ENCODE data around the gene TTC33. TPM values are rescaled to one million over a fixed set of nuclear protein-coding genes. Genes with fewer than 3 reads are reported as not detected.

TTC33 gene
- polyA plus RNA-seq, 1 of the 3 experiments (the other 2 are of a cell fraction), result 2.2 TPM

- no peak overlapping the region for H3K4me2 ChIP-seq
- no peaks in the 10 kb centered on the region for H3F3A ChIP-seq (replicated peaks; ENCODE audit: insufficient read depth)
- no peaks in the 10 kb centered on the region for H3K36me3 ChIP-seq (replicated peaks in 1 of 2; ENCODE audit: control insufficient read depth in 1 of 2, insufficient read depth in 2 of 2, low read length in 1 of 2)
- no peak overlapping the region for H2AFZ ChIP-seq (ENCODE audit: low read depth)
- H3K79me2 ChIP-seq (ENCODE audit: insufficient read depth), result no peaks in the 10 kb centered on the region
- ChIA-PET POLR2A (no interaction called here), CTCF (interaction anchor here (0.8 kb wide), 1 partner anchor 12 kb away, joined by 3 read pairs; no protein-coding TSS in a partner anchor)
- H3K27me3 ChIP-seq (ENCODE audit: insufficient read depth), result no peaks in the 10 kb centered on the region; the same call in 1 of the 2 replicates
- H3K9me3 ChIP-seq, result no peaks in the 10 kb centered on the region
- no peaks in the 10 kb centered on the region for H3K4me1 ChIP-seq (ENCODE audit: control insufficient read depth in 1 of 2, insufficient read depth in 2 of 2, low read depth in 1 of 2, low read length in 1 of 2)
- H4K20me1 ChIP-seq (ENCODE audit: insufficient read depth), result no peaks in the 10 kb centered on the region
- no peak overlapping the region for H3K9ac ChIP-seq
- H3K27ac ChIP-seq (ENCODE audit: low read depth in 2 of 2, low read length in 1 of 2), result no peak overlapping the region
- H3K9me2 ChIP-seq, result no peaks in the 10 kb centered on the region
- H3K4me3 ChIP-seq (ENCODE audit: low read depth in 2 of 2, low read length in 1 of 2), result no peak overlapping the region
- TF ChIP-seq TCF12 (IDR thresholded peaks at IDR 0.05) (no peak), CHD2 (IDR thresholded peaks at IDR 0.05; ENCODE audit: low read length, partially characterized antibody) (no peak), NFIC (IDR thresholded peaks at IDR 0.05; ENCODE audit: borderline replicate concordance) (no peak), RFX5 (IDR thresholded peaks at IDR 0.05; ENCODE audit: low read length) (no peak), TAF1 (IDR thresholded peaks at IDR 0.05; ENCODE audit: borderline replicate concordance, low read depth, low read length) (no peak), YY1 (IDR thresholded peaks at IDR 0.05; ENCODE audit: low read depth) (no peak), MEF2A (IDR thresholded peaks at IDR 0.05; ENCODE audit: borderline replicate concordance, low read depth) (no peak)
- TF ChIP-seq, protein P1, sequence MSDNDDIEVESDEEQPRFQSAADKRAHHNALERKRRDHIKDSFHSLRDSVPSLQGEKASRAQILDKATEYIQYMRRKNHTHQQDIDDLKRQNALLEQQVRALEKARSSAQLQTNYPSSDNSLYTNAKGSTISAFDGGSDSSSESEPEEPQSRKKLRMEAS (IDR thresholded peaks at IDR 0.05; ENCODE audit: low read depth), result no peak
- DNase-seq, result no peak
Observed at GRCh38 chr5:40630126-40630525, 125.6 kb downstream of the TTC33 start.

DNA sequence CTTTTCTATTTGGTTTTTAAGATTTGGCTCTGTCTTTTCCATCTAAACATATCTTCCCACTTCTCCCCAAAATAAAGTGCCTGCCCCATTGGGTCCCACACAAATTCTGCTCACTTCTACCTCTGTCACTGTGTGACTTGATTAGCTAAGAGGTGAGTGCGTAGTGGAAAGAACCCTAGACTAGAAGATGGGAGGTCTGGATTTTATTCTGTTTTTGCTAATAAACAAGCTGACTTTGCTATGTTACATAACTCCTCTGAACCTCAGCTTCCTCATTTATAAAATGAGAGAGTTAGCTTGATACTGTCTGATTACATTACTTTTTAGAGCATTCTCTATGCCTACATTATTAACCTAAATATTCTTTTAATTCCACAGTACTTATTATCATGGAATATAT, 127.4 kb downstream of the TTC33 start:
- H2AFZ ChIP-seq (ENCODE audit: low read depth), result no peak overlapping the region
- H3K27me3 ChIP-seq (ENCODE audit: insufficient read depth), result no peaks in the 10 kb centered on the region; the same call in 1 of the 2 replicates
- no peaks in the 10 kb centered on the region for H4K20me1 ChIP-seq (ENCODE audit: insufficient read depth)
- no peak overlapping the region for H3K9ac ChIP-seq
- no peak for TF ChIP-seq NFIC (IDR thresholded peaks at IDR 0.05; ENCODE audit: borderline replicate concordance)
- no peak for TF ChIP-seq EZH2phosphoT487 (IDR thresholded peaks at IDR 0.05; ENCODE audit: borderline replicate concordance, low read depth)
- no peak for TF ChIP-seq RCOR1 (IDR thresholded peaks at IDR 0.05; ENCODE audit: low read length)
- TF ChIP-seq POLR2AphosphoS5 (IDR thresholded peaks at IDR 0.05; ENCODE audit: low read depth, low read length), result no peak
- TF ChIP-seq ELF1 (IDR thresholded peaks at IDR 0.05), result no peak
- no peak for TF ChIP-seq RXRA (IDR thresholded peaks at IDR 0.05; ENCODE audit: borderline replicate concordance, low read depth)
- DNase-seq, result no peak
- WGBS (ENCODE audit: low lambda C conversion rate), result 14% methylated on average over 1 of the region's 1 CpG
- H3K9me3 ChIP-seq, result no peaks in the 10 kb centered on the region
- no peaks in the 10 kb centered on the region for H3K36me3 ChIP-seq (replicated peaks in 1 of 2; ENCODE audit: control insufficient read depth in 1 of 2, insufficient read depth in 2 of 2, low read length in 1 of 2)
- H3K4me1 ChIP-seq (ENCODE audit: control insufficient read depth in 1 of 2, insufficient read depth in 2 of 2, low read depth in 1 of 2, low read length in 1 of 2), result no peaks in the 10 kb centered on the region
- no peak overlapping the region for H3K4me2 ChIP-seq
- H3K4me3 ChIP-seq (ENCODE audit: low read depth in 2 of 2, low read length in 1 of 2), result no peak overlapping the region
- POLR2A ChIA-PET, result no interaction called here
- CTCF ChIA-PET, result interaction anchor here (0.6 to 1.1 kb wide), 2 partner anchors 18 to 1987 kb away, joined by 3 to 4 read pairs; no protein-coding TSS in a partner anchor
- H3F3A ChIP-seq (replicated peaks; ENCODE audit: insufficient read depth), result no peaks in the 10 kb centered on the region
- no peaks in the 10 kb centered on the region for H3K9me2 ChIP-seq
- H3K27ac ChIP-seq (ENCODE audit: low read depth in 2 of 2, low read length in 1 of 2), result no peak overlapping the region
- H3K79me2 ChIP-seq (ENCODE audit: insufficient read depth), result no peaks in the 10 kb centered on the region

GRCh38 chr5:40627706-40628105, 128.1 kb downstream of the TTC33 start:
- CTCF ChIA-PET, result interaction anchor here (0.6 to 1.1 kb wide), 2 partner anchors 19 to 1988 kb away, joined by 3 to 4 read pairs; no protein-coding TSS in a partner anchor
- H3K4me2 ChIP-seq, result no peak overlapping the region
- H3K4me1 ChIP-seq (ENCODE audit: control insufficient read depth in 1 of 2, insufficient read depth in 2 of 2, low read depth in 1 of 2, low read length in 1 of 2), result no peaks in the 10 kb centered on the region
- no peak overlapping the region for H3K27ac ChIP-seq (ENCODE audit: low read depth in 2 of 2, low read length in 1 of 2)
- WGBS (ENCODE audit: low lambda C conversion rate), result 7% methylated on average over 2 of the region's 2 CpGs
- no peaks in the 10 kb centered on the region; the same call in 1 of the 2 replicates for H3K27me3 ChIP-seq (ENCODE audit: insufficient read depth)
- H3K9me2 ChIP-seq, result no peaks in the 10 kb centered on the region
- no peak overlapping the region for H3K4me3 ChIP-seq (ENCODE audit: low read depth in 2 of 2, low read length in 1 of 2)
- H2AFZ ChIP-seq (ENCODE audit: low read depth), result no peak overlapping the region
- DNase-seq, result no peak
- H3K79me2 ChIP-seq (ENCODE audit: insufficient read depth), result no peaks in the 10 kb centered on the region
- no peaks in the 10 kb centered on the region for H3K36me3 ChIP-seq (replicated peaks in 1 of 2; ENCODE audit: control insufficient read depth in 1 of 2, insufficient read depth in 2 of 2, low read length in 1 of 2)
- no peaks in the 10 kb centered on the region for H3F3A ChIP-seq (replicated peaks; ENCODE audit: insufficient read depth)
- no peak overlapping the region for H3K9ac ChIP-seq
- POLR2A ChIA-PET, result no interaction called here
- no peaks in the 10 kb centered on the region for H3K9me3 ChIP-seq
- no peaks in the 10 kb centered on the region for H4K20me1 ChIP-seq (ENCODE audit: insufficient read depth)
- TF ChIP-seq TEAD4 (IDR thresholded peaks at IDR 0.05; ENCODE audit: borderline replicate concordance, insufficient read depth) (no peak), CHD2 (IDR thresholded peaks at IDR 0.05; ENCODE audit: low read length, partially characterized antibody) (no peak), PBX3 (IDR thresholded peaks at IDR 0.05) (no peak), YY1 (IDR thresholded peaks at IDR 0.05; ENCODE audit: low read depth) (no peak), GABPA (IDR thresholded peaks at IDR 0.05; ENCODE audit: low read depth) (no peak), RAD21 (IDR thresholded peaks at IDR 0.05; ENCODE audit: low read length) (no peak), FOXJ3 (CRISPR knock-in tag; IDR thresholded peaks at IDR 0.05) (no peak), RFX5 (IDR thresholded peaks at IDR 0.05; ENCODE audit: low read length) (no peak), NRF1 (IDR thresholded peaks at IDR 0.05; ENCODE audit: low read depth, low read length) (no peak), TAF1 (IDR thresholded peaks at IDR 0.05; ENCODE audit: borderline replicate concordance, low read depth, low read length) (no peak), MEF2A (IDR thresholded peaks at IDR 0.05; ENCODE audit: borderline replicate concordance, low read depth) (no peak)
- TF ChIP-seq, protein P2, sequence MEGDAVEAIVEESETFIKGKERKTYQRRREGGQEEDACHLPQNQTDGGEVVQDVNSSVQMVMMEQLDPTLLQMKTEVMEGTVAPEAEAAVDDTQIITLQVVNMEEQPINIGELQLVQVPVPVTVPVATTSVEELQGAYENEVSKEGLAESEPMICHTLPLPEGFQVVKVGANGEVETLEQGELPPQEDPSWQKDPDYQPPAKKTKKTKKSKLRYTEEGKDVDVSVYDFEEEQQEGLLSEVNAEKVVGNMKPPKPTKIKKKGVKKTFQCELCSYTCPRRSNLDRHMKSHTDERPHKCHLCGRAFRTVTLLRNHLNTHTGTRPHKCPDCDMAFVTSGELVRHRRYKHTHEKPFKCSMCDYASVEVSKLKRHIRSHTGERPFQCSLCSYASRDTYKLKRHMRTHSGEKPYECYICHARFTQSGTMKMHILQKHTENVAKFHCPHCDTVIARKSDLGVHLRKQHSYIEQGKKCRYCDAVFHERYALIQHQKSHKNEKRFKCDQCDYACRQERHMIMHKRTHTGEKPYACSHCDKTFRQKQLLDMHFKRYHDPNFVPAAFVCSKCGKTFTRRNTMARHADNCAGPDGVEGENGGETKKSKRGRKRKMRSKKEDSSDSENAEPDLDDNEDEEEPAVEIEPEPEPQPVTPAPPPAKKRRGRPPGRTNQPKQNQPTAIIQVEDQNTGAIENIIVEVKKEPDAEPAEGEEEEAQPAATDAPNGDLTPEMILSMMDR (IDR thresholded peaks at IDR 0.05), result no peak

Data from SK-N-SH (cell line).